K562 (cell line): Measurements from ENCODE around the gene DCAF17. TPM values are rescaled to one million over a fixed set of nuclear protein-coding genes. Genes with fewer than 3 reads are reported as not detected.
A peak's percentile ranks its signal among the peaks of the same experiment; 100 is the strongest.

Experiments used
- ARID1B ChIP-seq: fragments of 450-650 bp; IDR thresholded peaks from 2 replicates; pipeline ENCODE4 v1.6.1; 2016; ENCODE audit warnings: antibody characterized with exemption, mild to moderate bottlenecking, inconsistent platforms
- CBFA2T3 ChIP-seq: fragments of 450-650 bp; IDR thresholded peaks from 2 replicates; pipeline ENCODE4 v1.6.1; 2017
- ETV5 ChIP-seq: sonication (generic); formaldehyde crosslinking; IDR thresholded peaks from 2 replicates; pipeline ENCODE4 v1.4.0; 2020; ENCODE audit warnings: low read depth, mild to moderate bottlenecking, missing genetic modification reagents
- FOXJ3 ChIP-seq: sonication (generic); formaldehyde crosslinking; IDR thresholded peaks from 2 replicates; pipeline ENCODE4 v1.4.0; 2020; ENCODE audit warnings: mild to moderate bottlenecking, missing genetic modification reagents
- FOXM1 ChIP-seq, 2 experiments: fragments of 450-650 bp in 1 of 2; sonication (generic) in 1 of 2; formaldehyde crosslinking in 1 of 2; IDR thresholded peaks; 2 replicates each; pipeline versions ENCODE4 v1.6.1 to v1.9.0; 2017 to 2022; ENCODE audit warnings: low read depth in 2 of 2, mild to moderate bottlenecking in 2 of 2, missing genetic modification reagents in 1 of 2, moderate library complexity in 1 of 2
- GABPB1 ChIP-seq: sonication (generic); formaldehyde crosslinking; IDR thresholded peaks from 2 replicates; pipeline ENCODE4 v1.8.0; 2022; ENCODE audit warnings: mild to moderate bottlenecking, missing genetic modification reagents
- KAT8 ChIP-seq: fragments of 450-650 bp; IDR thresholded peaks from 2 replicates; pipeline ENCODE4 v1.6.1; 2016; ENCODE audit warnings: low read depth, mild to moderate bottlenecking
- L3MBTL2 ChIP-seq: fragments of 450-650 bp; IDR thresholded peaks from 2 replicates; pipeline ENCODE4 v1.6.1; 2016; ENCODE audit warnings: mild to moderate bottlenecking, moderate library complexity
- NCOA4 ChIP-seq: fragments of 450-650 bp; IDR thresholded peaks from 2 replicates; pipeline ENCODE4 v1.6.1; 2018; ENCODE audit warnings: mild to moderate bottlenecking; ENCODE audit not compliant: partially characterized antibody
- PTBP1 ChIP-seq: fragments of 200-400 bp; formaldehyde crosslinking; IDR thresholded peaks from 2 replicates; pipeline ENCODE4 v1.6.1; 2017; ENCODE audit warnings: low read depth, low read length
- RBBP5 ChIP-seq: fragments of 200-600 bp; sonication (generic); IDR thresholded peaks from 2 replicates; pipeline ENCODE4 v1.6.1; 2012; ENCODE audit warnings: borderline replicate concordance, mild to moderate bottlenecking, low read length, control low read depth, inconsistent platforms; ENCODE audit not compliant: insufficient read depth, poor library complexity, severe bottlenecking
- TAF1 ChIP-seq: IDR thresholded peaks from 2 replicates; pipeline ENCODE4 v1.6.1; 2011; ENCODE audit warnings: mild to moderate bottlenecking, low read length, moderate library complexity; ENCODE audit not compliant: insufficient read depth, control insufficient read depth, severe bottlenecking; ENCODE audit errors: extremely low read depth
- TOE1 ChIP-seq, 2 experiments: fragments of 450-650 bp in 1 of 2; sonication (generic) in 1 of 2; formaldehyde crosslinking in 1 of 2; IDR thresholded peaks; 2 replicates each; pipeline versions ENCODE4 v1.7.1 to v1.8.0; 2016 to 2022; ENCODE audit warnings: borderline replicate concordance in 2 of 2, mild to moderate bottlenecking in 2 of 2, antibody characterized with exemption in 1 of 2, inconsistent platforms in 1 of 2, low read depth in 1 of 2, missing genetic modification reagents in 1 of 2, moderate library complexity in 1 of 2
- ZFP36 ChIP-seq: fragments of 150-350 bp; IDR thresholded peaks from 2 replicates; pipeline ENCODE4 v1.6.1; 2018; ENCODE audit warnings: low read length, low read depth; ENCODE audit not compliant: partially characterized antibody
- ZKSCAN1 ChIP-seq: fragments of 150-350 bp; IDR thresholded peaks from 2 replicates; pipeline ENCODE4 v1.6.1; 2016; ENCODE audit warnings: low read depth, low read length
- ZNF12 ChIP-seq: sonication (generic); formaldehyde crosslinking; IDR thresholded peaks from 2 replicates; pipeline ENCODE4 v1.4.0; 2020; ENCODE audit warnings: mild to moderate bottlenecking, missing genetic modification reagents
- ZNF133 ChIP-seq: fragments of 250-450 bp; sonication (Bioruptor Pico); IDR thresholded peaks from 2 replicates; pipeline ENCODE4 v1.4.0; 2020; ENCODE audit warnings: mild to moderate bottlenecking
- ZNF41 ChIP-seq: fragments of 250-450 bp; sonication (Bioruptor Pico); conservative IDR thresholded peaks from 2 replicates; pipeline ENCODE4 v1.4.0; 2020; ENCODE audit warnings: mild to moderate bottlenecking
- ZNF551 ChIP-seq: fragments of 250-450 bp; sonication (Bioruptor Pico); IDR thresholded peaks from 2 replicates; pipeline ENCODE4 v1.5.0; 2021; ENCODE audit warnings: mild to moderate bottlenecking, moderate library complexity
- ZNF699 ChIP-seq: fragments of 250-450 bp; sonication (Bioruptor Pico); IDR thresholded peaks from 2 replicates; pipeline ENCODE4 v1.8.0; 2021; ENCODE audit warnings: mild to moderate bottlenecking, moderate library complexity; ENCODE audit not compliant: insufficient replicate concordance
- ZNF766 ChIP-seq: fragments of 200-800 bp; sonication (Bioruptor generic); conservative IDR thresholded peaks from 2 replicates; pipeline ENCODE4 v1.6.1; 2016; ENCODE audit warnings: missing genetic modification characterization, missing compliant biosample characterization
- polyA plus RNA-seq, 8 experiments: library from polyadenylated mRNA; depleted of rRNA in 4 of 8; stranded (reverse) in 5 of 8; unstranded in 3 of 8; fragments of >200 nt; fragmentation: Nextera tagmentation in 2 of 8; fragmentation: Illumina TruSeq in 1 of 8; extraction: Ambion mirVana in 2 of 8; extraction: Trizol in 1 of 8; gene quantifications; 2 replicates each; pipeline versions ENCODE4 v1.2.1 to v1.2.3, GENCODE V29; 2011 to 2014; ENCODE audit warnings: inconsistent platforms in 1 of 8, missing spikeins in 1 of 8
- total RNA-seq, 7 experiments: library from RNA; depleted of rRNA in 6 of 7; stranded (reverse); fragments of >200 nt in 6 of 7; fragmentation: Illumina TruSeq in 2 of 7; extraction: Trizol in 2 of 7; gene quantifications; 2 replicates each; pipeline versions ENCODE4 v1.2.1 to v1.2.3, GENCODE V29; 2011 to 2021; ENCODE audit warnings: low replicate concordance in 1 of 7
- TF ChIP-seq, protein P1 (sequence below): IDR thresholded peaks from 3 replicates; pipeline ENCODE4 v1.6.1; 2011; ENCODE audit warnings: borderline replicate concordance, mild to moderate bottlenecking, moderate library complexity; ENCODE audit not compliant: insufficient read length; ENCODE audit errors: extremely low read depth
- TF ChIP-seq, protein P2 (sequence below): sonication (generic); formaldehyde crosslinking; IDR thresholded peaks from 2 replicates; pipeline ENCODE4 v1.8.1; 2023; ENCODE audit warnings: mild to moderate bottlenecking, missing genetic modification reagents

DCAF17 gene
- total and polyA plus RNA-seq, 9 of the 15 experiments (the other 6 are each of a cell fraction or from before 2014, with no cell fraction given): 10.0 to 38.5 (median 27.1) TPM

DNA sequence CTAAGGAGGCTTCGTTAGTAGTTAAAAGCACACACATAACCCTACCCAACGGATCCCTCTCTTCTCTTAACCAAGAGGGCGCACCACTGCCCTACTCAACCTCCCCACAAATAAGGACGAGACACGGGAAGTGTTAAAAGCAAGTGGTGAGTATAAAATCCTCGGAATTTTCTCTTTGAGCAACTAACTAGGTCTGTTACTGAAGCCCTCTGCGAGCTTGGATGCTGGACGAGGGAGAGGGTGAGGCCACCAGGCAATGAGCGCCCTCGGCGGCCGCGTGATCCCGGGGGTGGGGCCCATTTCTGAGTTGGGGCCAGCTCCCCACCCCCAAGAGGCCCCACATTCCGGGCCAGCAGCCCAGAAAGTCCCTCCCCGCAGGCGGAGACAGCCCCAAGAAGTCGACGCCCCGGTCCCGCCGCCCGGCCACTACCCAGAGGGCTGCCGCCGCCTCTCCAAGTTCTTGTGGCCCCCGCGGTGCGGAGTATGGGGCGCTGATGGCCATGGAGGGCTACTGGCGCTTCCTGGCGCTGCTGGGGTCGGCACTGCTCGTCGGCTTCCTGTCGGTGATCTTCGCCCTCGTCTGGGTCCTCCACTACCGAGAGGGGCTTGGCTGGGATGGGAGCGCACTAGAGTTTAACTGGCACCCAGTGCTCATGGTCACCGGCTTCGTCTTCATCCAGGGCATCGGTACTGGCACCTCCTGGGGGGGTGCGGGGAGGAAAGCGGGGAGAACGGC lies 88.2 kb downstream of the DCAF17 start, which contains the start of gene CYBRD1 (continued):
- TF ChIP-seq, protein P1, sequence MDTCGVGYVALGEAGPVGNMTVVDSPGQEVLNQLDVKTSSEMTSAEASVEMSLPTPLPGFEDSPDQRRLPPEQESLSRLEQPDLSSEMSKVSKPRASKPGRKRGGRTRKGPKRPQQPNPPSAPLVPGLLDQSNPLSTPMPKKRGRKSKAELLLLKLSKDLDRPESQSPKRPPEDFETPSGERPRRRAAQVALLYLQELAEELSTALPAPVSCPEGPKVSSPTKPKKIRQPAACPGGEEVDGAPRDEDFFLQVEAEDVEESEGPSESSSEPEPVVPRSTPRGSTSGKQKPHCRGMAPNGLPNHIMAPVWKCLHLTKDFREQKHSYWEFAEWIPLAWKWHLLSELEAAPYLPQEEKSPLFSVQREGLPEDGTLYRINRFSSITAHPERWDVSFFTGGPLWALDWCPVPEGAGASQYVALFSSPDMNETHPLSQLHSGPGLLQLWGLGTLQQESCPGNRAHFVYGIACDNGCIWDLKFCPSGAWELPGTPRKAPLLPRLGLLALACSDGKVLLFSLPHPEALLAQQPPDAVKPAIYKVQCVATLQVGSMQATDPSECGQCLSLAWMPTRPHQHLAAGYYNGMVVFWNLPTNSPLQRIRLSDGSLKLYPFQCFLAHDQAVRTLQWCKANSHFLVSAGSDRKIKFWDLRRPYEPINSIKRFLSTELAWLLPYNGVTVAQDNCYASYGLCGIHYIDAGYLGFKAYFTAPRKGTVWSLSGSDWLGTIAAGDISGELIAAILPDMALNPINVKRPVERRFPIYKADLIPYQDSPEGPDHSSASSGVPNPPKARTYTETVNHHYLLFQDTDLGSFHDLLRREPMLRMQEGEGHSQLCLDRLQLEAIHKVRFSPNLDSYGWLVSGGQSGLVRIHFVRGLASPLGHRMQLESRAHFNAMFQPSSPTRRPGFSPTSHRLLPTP: no peak
- TF ChIP-seq ARID1B (no peak; the same call in 1 of the 2 replicates), ETV5 (CRISPR knock-in tag) (no peak), ZNF12 (CRISPR knock-in tag) (no peak; the same call in 1 of the 2 replicates), KAT8 (no peak), ZFP36 (no peak), GABPB1 (CRISPR knock-in tag) (no peak), RBBP5 (peak; percentile 57), ZNF41 (no peak), ZNF133 (CRISPR knock-in tag) (no peak), FOXJ3 (no peak), NCOA4 (no peak), TAF1 (peak; percentile 80), ZKSCAN1 (no peak), ZNF551 (no peak; the same call in 1 of the 2 replicates), PTBP1 (no peak), TOE1 (IDR thresholded peaks at IDR 0.05; ENCODE audit: borderline replicate concordance) (peak; percentile 77; the same call in 1 of the 2 replicates), TOE1 (CRISPR knock-in tag; IDR thresholded peaks at IDR 0.05; ENCODE audit: borderline replicate concordance, low read depth) (no peak), ZNF699 (CRISPR knock-in tag) (no peak), ZNF766 (CRISPR knock-in tag) (peak; percentile 81), L3MBTL2 (peak; percentile 95), CBFA2T3 (no peak), FOXM1 (IDR thresholded peaks at IDR 0.05; ENCODE audit: low read depth) (peak; percentile 52; the same call in 1 of the 2 replicates), FOXM1 (CRISPR knock-in tag; IDR thresholded peaks at IDR 0.05; ENCODE audit: low read depth) (no peak)
- TF ChIP-seq, protein P2, sequence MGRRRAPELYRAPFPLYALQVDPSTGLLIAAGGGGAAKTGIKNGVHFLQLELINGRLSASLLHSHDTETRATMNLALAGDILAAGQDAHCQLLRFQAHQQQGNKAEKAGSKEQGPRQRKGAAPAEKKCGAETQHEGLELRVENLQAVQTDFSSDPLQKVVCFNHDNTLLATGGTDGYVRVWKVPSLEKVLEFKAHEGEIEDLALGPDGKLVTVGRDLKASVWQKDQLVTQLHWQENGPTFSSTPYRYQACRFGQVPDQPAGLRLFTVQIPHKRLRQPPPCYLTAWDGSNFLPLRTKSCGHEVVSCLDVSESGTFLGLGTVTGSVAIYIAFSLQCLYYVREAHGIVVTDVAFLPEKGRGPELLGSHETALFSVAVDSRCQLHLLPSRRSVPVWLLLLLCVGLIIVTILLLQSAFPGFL (CRISPR knock-in tag): no peak
